Measurements from ENCODE around the gene UBE2R2.
"Not testable (repeated sequence)": the region's sequence is repeated elsewhere in the genome, so short reads cannot be mapped to it uniquely, and the experiment has no call there.

UBE2R2 gene

GRCh38 chr9:33932078-33932807 is 115.3 kb downstream of the UBE2R2 start:
- DNase-seq, result no peak

- DNase-seq, result no peak
Observed at GRCh38 chr9:33934188-33934878, 117.4 kb downstream of the UBE2R2 start.

GRCh38 chr9:33939924-33940874 is 123.2 kb downstream of the UBE2R2 start:
- no peak for DNase-seq

DNA sequence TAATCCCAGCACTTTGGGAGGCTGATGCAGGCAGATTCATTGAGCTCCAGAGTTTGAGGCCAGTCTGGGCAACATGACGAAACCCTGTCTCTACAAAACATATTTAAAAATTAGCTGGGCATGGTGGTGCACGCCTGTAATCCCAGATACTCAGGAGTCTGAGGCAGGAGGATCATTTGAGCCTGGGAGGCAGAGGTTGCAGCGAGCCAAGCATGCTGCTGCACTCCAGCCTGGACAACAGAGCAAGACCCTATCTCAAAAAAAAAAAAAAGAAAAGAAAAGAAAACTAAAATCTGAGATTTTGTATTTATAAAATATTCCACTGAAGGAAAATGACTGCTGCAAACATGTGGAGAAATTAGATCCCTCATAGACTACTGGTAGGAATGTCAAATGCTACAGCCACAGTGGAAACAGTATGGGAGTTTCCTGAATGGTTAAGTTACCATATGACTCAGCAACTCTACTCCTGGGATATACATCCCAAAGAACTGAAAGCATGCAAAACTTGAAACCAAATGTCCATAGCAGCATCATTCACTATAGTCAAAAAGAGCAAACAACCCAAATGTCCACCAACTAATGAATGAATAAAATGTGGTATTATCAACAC is 125.6 kb downstream of the UBE2R2 start:
- no peak for DNase-seq

DNA sequence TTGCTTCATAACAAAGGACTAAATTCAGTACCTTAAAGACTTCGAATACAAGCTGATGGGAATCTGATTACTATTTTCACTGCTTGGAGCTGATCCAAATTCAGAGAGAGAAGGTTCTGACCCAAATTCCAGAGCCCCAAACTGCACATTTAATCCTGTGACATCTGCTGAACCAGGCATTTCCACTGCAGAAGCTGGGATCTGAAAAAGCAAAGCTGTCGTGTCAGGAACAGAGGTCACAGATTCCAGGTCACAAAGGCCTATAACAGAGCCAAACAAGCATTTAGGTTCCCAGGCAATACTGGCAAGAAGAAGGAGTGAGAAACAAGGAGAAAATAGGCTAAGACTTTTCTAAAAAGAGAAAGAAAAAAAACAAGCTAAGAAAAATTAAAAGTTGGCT is 126.4 kb downstream of the UBE2R2 start:
- no peak for DNase-seq

DNA sequence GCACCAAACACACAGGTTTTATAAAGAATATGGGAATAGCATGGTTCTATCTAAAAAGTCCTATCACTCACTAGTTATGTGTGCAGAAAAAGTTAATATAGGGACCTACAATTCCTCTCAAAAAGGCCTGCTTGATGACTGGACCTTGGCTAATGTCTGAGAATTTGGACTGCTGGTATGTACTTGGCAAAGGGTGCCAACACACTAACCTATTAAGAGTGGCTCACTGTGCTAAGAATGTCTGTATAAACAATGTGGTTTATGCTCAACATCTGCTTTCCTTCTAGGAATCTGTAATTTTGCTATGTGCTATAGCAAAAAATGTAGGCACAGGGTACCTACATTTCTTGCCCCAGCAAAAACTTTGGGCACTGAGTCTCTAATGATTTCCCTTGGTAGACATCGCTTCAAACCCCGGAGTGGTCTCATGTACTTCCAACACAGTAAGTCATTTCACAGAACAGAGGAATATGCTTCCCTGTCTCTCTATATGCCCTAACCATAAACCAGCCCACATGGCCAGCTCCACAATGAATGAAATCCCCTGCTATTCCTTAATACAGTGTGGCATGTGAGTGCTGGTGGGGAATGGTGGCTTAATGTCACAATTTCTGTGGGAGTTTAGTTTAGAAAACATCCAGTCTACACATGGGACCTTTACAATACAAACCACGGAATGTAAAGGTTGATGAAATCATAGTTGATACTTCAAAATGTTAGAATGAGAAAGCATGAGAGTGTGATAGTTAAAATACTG is 130.0 kb downstream of the UBE2R2 start:
- no peak for DNase-seq

DNA sequence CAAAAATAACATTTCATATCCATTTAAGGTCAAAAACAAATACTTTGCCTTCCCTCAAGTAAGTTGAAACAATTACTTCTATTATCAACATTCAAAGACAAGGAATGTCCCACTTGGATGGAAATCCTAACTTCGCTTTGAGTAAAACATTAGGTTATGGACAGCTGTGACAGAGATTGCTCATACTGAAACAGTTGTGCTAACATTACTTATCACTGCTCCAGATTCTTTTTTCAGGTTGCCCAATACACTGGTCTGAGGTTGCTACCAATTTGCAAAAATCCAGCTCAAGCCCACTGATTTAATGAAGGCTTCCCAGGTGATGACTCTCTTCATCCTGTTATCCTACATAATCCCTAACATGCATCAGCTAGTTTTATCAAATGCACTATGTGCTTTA is 133.4 kb downstream of the UBE2R2 start:
- no peak for DNase-seq

GRCh38 chr9:33952066-33952465 is 135.1 kb downstream of the UBE2R2 start:
- DNase-seq, result no peak

DNA sequence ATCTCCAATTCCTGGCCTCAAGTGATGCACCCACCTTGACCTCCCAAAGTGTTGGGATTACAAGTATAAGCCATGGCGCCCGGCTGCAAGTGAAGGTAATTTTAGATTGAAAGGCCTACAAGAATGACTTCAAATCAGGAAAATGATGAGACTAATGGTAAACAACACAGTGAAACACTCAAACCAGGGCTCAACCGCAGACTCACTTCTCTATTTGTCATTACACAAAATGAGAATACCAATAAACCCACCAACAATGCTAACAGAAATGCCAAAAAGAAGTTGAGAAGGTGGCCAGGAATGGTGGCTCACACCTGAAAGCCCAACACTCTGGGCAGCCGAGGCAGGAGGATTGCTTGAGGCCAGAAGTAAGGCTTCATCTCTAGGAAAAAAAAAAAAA is 139.6 kb downstream of the UBE2R2 start:
- no peak for DNase-seq

DNA sequence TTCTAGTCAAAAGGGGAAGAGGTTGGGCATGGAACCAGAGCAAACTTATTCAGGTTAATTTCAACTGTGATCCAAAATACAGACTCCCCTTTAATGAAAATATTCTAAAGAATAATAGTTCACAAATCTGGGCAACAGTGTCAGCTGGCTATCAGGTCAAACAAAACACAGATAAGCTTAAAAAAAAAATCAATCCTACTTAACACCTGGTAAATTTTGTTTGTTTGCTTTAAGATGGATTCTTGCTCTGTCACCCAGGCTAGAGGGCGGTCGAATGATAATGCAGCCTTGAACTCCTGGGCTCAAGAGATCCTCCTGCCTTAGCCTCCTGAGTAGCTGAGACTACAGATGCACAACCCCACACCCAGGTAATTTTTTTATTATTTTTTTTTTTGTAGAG is 142.8 kb downstream of the UBE2R2 start:
- no peak for DNase-seq

DNA sequence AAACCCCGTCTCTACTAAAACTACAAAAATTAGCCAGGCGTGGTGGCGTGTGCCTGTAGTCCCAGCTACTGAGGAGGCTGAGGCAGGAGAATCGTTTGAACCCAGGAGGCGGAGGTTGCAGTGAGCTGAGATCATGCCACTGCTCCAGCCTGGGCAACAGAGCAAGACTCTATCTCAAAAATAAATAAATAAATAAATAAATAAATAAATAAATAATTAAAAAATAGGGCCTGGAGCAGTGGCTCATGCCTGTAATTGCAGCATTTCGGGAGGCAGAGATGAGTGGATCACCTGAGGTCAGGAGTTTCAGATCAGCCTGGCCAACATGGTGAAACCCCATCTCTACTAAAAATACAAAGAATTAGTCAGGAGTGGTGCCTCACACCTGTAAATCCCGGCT is 145.5 kb downstream of the UBE2R2 start:
- DNase-seq, result not testable (repeated sequence)

DNA sequence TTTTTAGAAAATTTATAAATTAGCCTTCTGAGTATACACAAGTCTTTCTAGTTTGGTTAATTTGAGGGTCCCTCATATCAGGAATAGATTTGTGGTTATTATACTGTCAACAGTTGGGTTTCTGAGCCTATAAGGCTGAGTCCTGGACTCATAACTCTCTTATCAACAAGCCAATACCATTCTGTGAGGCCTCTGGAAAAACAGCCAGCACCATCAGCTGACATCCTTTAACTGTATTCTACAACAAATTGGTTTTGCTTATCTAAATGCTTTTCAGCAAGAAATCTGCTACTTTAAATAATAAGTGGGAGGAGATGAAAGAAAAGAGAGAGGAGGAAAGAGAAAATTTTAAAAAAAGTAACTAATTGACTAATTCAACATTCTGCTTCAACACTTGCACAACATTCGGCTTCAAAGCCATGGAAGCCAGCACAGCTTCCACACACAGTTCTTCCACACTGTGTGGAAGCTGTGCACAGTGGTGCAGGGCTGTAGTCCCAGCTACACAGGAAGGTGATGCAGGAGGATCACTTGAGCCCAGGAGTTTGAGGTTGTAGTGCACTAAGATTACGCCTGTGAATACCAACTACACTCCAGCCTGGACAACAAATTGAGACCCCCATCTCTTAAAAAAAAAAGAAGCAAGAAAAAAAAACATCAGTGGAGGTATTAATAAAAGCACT is 147.3 kb downstream of the UBE2R2 start:
- no peak for DNase-seq

All from DMS153 (cell line).